ENCODE measurements around the gene NEK6. TPM values are rescaled to one million over a fixed set of nuclear protein-coding genes. Genes with fewer than 3 reads are reported as not detected.

Gene NEK6
- total and polyA plus RNA-seq, 10 of the 15 experiments (the other 5 are each of a cell fraction or from before 2014, with no cell fraction given) = 31.3 to 161 (median 89.2) TPM

- 64% methylated on average over 8 of the region's 8 CpGs for whole genome bisulfite sequencing (ENCODE audit: insufficient coverage, insufficient replicate concordance, low lambda C conversion rate, missing lambda C conversion rate)
- Histone ChIP-seq H3K9me3 (replicated peaks; ENCODE audit: control insufficient read depth, insufficient read depth, low read length) (no peaks in the 10 kb centered on the region), H3K36me3 (ENCODE audit: control insufficient read depth in 2 of 2, insufficient read depth in 2 of 2, low read length in 1 of 2) (peaks cover 41% of the 10 kb centered on the region in 2 experiments), H3K4me2 (ENCODE audit: control insufficient read depth, insufficient read depth) (no peak overlapping the region), H3K9ac (ENCODE audit: control insufficient read depth, insufficient read depth, low read length) (no peak overlapping the region), H4K20me1 (ENCODE audit: control insufficient read depth, insufficient read depth) (peaks cover 50% of the 10 kb centered on the region), H3K79me2 (ENCODE audit: control insufficient read depth, insufficient read depth, low read length) (peaks cover 77% of the 10 kb centered on the region), H3K4me1 (ENCODE audit: control insufficient read depth, insufficient read depth, low read length) (peaks cover 31% of the 10 kb centered on the region), H3K4me3 (no peak overlapping the region), H3K27ac (ENCODE audit: control insufficient read depth, insufficient read depth) (no peak overlapping the region), H2AFZ (ENCODE audit: control insufficient read depth, low read depth, low read length) (no peak overlapping the region), H3K27me3 (replicated peaks in 1 of 2; ENCODE audit: control insufficient read depth in 2 of 2, insufficient read depth in 2 of 2, low read length in 1 of 2) (no peaks in the 10 kb centered on the region)
- ChIA-PET SMC1A (ENCODE audit: uncharacterized antibody, unreplicated experiment) (no interaction called here), CTCF (no interaction called here), RAD21 (ENCODE audit: unreplicated experiment) (no interaction called here), POLR2A (no interaction called here)
- no peak for TF ChIP-seq SUZ12 (IDR thresholded peaks at IDR 0.05; ENCODE audit: unreplicated experiment)
- no peak for TF ChIP-seq MYC (IDR thresholded peaks at IDR 0.05; ENCODE audit: insufficient read depth, insufficient read length, insufficient replicate concordance, low read length, severe bottlenecking)
- TF ChIP-seq SRF (IDR thresholded peaks at IDR 0.05; ENCODE audit: low read depth in 2 of 2, low read length in 2 of 2) = no peak
- TF ChIP-seq, protein P1, sequence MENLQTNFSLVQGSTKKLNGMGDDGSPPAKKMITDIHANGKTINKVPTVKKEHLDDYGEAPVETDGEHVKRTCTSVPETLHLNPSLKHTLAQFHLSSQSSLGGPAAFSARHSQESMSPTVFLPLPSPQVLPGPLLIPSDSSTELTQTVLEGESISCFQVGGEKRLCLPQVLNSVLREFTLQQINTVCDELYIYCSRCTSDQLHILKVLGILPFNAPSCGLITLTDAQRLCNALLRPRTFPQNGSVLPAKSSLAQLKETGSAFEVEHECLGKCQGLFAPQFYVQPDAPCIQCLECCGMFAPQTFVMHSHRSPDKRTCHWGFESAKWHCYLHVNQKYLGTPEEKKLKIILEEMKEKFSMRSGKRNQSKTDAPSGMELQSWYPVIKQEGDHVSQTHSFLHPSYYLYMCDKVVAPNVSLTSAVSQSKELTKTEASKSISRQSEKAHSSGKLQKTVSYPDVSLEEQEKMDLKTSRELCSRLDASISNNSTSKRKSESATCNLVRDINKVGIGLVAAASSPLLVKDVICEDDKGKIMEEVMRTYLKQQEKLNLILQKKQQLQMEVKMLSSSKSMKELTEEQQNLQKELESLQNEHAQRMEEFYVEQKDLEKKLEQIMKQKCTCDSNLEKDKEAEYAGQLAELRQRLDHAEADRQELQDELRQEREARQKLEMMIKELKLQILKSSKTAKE (IDR thresholded peaks at IDR 0.05; ENCODE audit: low read depth, poor library complexity, severe bottlenecking) = no peak
- TF ChIP-seq CTCF (IDR thresholded peaks at IDR 0.05 in 2 of 3, conservative IDR thresholded peaks at IDR 0.05 in 1 of 3; ENCODE audit: control insufficient read depth in 2 of 3, extremely low read depth in 1 of 3, insufficient read depth in 1 of 3, low read depth in 3 of 3, low read length in 3 of 3) = no peak
- TF ChIP-seq, protein P2, sequence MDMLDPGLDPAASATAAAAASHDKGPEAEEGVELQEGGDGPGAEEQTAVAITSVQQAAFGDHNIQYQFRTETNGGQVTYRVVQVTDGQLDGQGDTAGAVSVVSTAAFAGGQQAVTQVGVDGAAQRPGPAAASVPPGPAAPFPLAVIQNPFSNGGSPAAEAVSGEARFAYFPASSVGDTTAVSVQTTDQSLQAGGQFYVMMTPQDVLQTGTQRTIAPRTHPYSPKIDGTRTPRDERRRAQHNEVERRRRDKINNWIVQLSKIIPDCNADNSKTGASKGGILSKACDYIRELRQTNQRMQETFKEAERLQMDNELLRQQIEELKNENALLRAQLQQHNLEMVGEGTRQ (IDR thresholded peaks at IDR 0.05; ENCODE audit: borderline replicate concordance, low read depth, low read length) = no peak
- no peak for TF ChIP-seq NBN (IDR thresholded peaks at IDR 0.05)
- TF ChIP-seq POLR2AphosphoS5 (IDR thresholded peaks at IDR 0.05; ENCODE audit: low read length) = peak; percentile 42; the same call in 1 of the 2 replicates
- in situ Hi-C loops (cut with MboI) (loop anchor here (25.0 kb wide), 1 partner anchor 162 kb away; no protein-coding TSS in a partner anchor), intact Hi-C loops (cut with micrococcal nuclease; ENCODE audit: unreplicated experiment) (no loop called here)
- ATAC-seq (no peak), FAIRE-seq (no peak), DNase-seq (ENCODE audit: low read depth, low spot score) (no peak)
- no TSS peak for BruUV-seq (replicated peaks)
These were observed 41.9 kb downstream of the NEK6 start for GRCh38 chr9:124299515-124300090.

All from GM12878 (cell line).